HEK293 (cell line): Measurements from ENCODE around the gene AIG1.

Experiments used
- CTCF ChIA-PET: fragments of 350-600 bp; formaldehyde crosslinking; extraction: SDS; loops from one replicate; lab custom pipeline; 2021; ENCODE audit warnings: antibody characterized with exemption; lab: Yijun Ruan, JAX
- POLR2A ChIA-PET: fragments of 300-600 bp; formaldehyde crosslinking; extraction: SDS; loops from one replicate; lab custom pipeline; 2020; ENCODE audit warnings: antibody characterized with exemption, inconsistent platforms; lab: Yijun Ruan, JAX
- H3K27ac ChIP-seq: fragments of 200-500 bp; sonication (Bioruptor generic); 2 replicates; pipeline ENCODE4 v1.5.1; 2014; ENCODE audit warnings: low read depth, low read length, control low read depth, inconsistent platforms; ENCODE audit errors: extremely low read depth
- H3K36me3 ChIP-seq, 2 experiments: fragments of 200-500 bp in 1 of 2; sonication (Bioruptor generic) in 1 of 2; 1 replicate in 1 of 2; 2 replicates in 1 of 2; pipeline ENCODE4 v1.5.1; 2014 to 2017; ENCODE audit warnings: inconsistent platforms in 2 of 2, low read length in 2 of 2; ENCODE audit not compliant: control insufficient read depth in 2 of 2, insufficient read depth in 1 of 2
- H3K4me1 ChIP-seq: fragments of 200-500 bp; sonication (Bioruptor generic); 2 replicates; pipeline ENCODE4 v1.5.1; 2014; ENCODE audit warnings: mild to moderate bottlenecking, low read length, inconsistent platforms; ENCODE audit not compliant: control insufficient read depth, insufficient read depth
- H3K4me3 ChIP-seq: 2 replicates; pipeline ENCODE4 v1.5.1; 2011; ENCODE audit warnings: low read depth, mild to moderate bottlenecking, control low read depth, low read length, moderate library complexity
- H3K9me3 ChIP-seq: fragments of 200-500 bp; sonication (Bioruptor generic); 2 replicates; pipeline ENCODE4 v1.5.1; 2014; ENCODE audit warnings: low read depth, low read length, inconsistent platforms; ENCODE audit not compliant: control insufficient read depth, insufficient read depth
- HOXA7 ChIP-seq: sonication (generic); formaldehyde crosslinking; IDR thresholded peaks from 2 replicates; pipeline ENCODE4 v1.8.1; 2022; ENCODE audit warnings: missing genetic modification reagents, borderline replicate concordance
- OVOL3 ChIP-seq: fragments of 450-650 bp; formaldehyde crosslinking; IDR thresholded peaks from 2 replicates; pipeline ENCODE4 v1.5.1; 2016; ENCODE audit warnings: missing biosample characterization, missing genetic modification characterization
- RBAK ChIP-seq: fragments of 450-650 bp; formaldehyde crosslinking; IDR thresholded peaks from 2 replicates; pipeline ENCODE4 v1.5.1; 2016; ENCODE audit warnings: missing biosample characterization, missing genetic modification characterization
- ZFHX2 ChIP-seq: fragments of 450-650 bp; formaldehyde crosslinking; conservative IDR thresholded peaks from 2 replicates; pipeline ENCODE4 v1.5.1; 2016; ENCODE audit warnings: missing biosample characterization, missing genetic modification characterization
- ZFP41 ChIP-seq: fragments of 450-650 bp; formaldehyde crosslinking; IDR thresholded peaks from 2 replicates; pipeline ENCODE4 v1.5.1; 2016; ENCODE audit warnings: missing biosample characterization, missing genetic modification characterization, borderline replicate concordance
- ZIC2 ChIP-seq: fragments of 450-650 bp; formaldehyde crosslinking; IDR thresholded peaks from 2 replicates; pipeline ENCODE4 v1.5.1; 2016; ENCODE audit warnings: missing biosample characterization, missing genetic modification characterization
- ZNF138 ChIP-seq: fragments of 450-650 bp; formaldehyde crosslinking; IDR thresholded peaks from 2 replicates; pipeline ENCODE4 v1.5.1; 2016; ENCODE audit warnings: missing biosample characterization, missing genetic modification characterization, borderline replicate concordance
- ZNF169 ChIP-seq: fragments of 450-650 bp; formaldehyde crosslinking; IDR thresholded peaks from 2 replicates; pipeline ENCODE4 v1.5.1; 2016; ENCODE audit warnings: missing biosample characterization, missing genetic modification characterization
- ZNF184 ChIP-seq: fragments of 450-650 bp; IDR thresholded peaks from 2 replicates; pipeline ENCODE4 v1.5.1; 2018; ENCODE audit warnings: missing biosample characterization, mild to moderate bottlenecking, missing genetic modification characterization
- ZNF2 ChIP-seq: fragments of 450-650 bp; formaldehyde crosslinking; IDR thresholded peaks from 2 replicates; pipeline ENCODE4 v1.5.1; 2016; ENCODE audit warnings: missing biosample characterization, missing genetic modification characterization
- ZNF366 ChIP-seq: fragments of 450-650 bp; formaldehyde crosslinking; conservative IDR thresholded peaks from 2 replicates; pipeline ENCODE4 v1.5.1; 2016; ENCODE audit warnings: missing biosample characterization, missing genetic modification characterization
- ZNF423 ChIP-seq: fragments of 450-650 bp; formaldehyde crosslinking; IDR thresholded peaks from 2 replicates; pipeline ENCODE4 v1.5.1; 2016; ENCODE audit warnings: missing biosample characterization, missing genetic modification characterization
- ZNF48 ChIP-seq: fragments of 450-650 bp; formaldehyde crosslinking; IDR thresholded peaks from 2 replicates; pipeline ENCODE4 v1.5.1; 2016; ENCODE audit warnings: missing biosample characterization, missing genetic modification characterization
- ZNF555 ChIP-seq: fragments of 450-650 bp; formaldehyde crosslinking; conservative IDR thresholded peaks from 2 replicates; pipeline ENCODE4 v1.5.1; 2017; ENCODE audit warnings: missing biosample characterization, mild to moderate bottlenecking, missing genetic modification characterization, inconsistent platforms
- ZNF561 ChIP-seq: fragments of 450-650 bp; IDR thresholded peaks from 2 replicates; pipeline ENCODE4 v1.5.1; 2018; ENCODE audit warnings: missing biosample characterization, missing genetic modification characterization, borderline replicate concordance
- ZNF621 ChIP-seq: fragments of 450-650 bp; formaldehyde crosslinking; IDR thresholded peaks from 2 replicates; pipeline ENCODE4 v1.5.1; 2017; ENCODE audit warnings: missing biosample characterization, missing genetic modification characterization
- ZNF626 ChIP-seq: fragments of 450-650 bp; sonication (Bioruptor Pico); formaldehyde crosslinking; IDR thresholded peaks from 2 replicates; pipeline ENCODE4 v1.5.1; 2018; ENCODE audit warnings: missing biosample characterization, missing genetic modification characterization, inconsistent platforms
- ZNF701 ChIP-seq: fragments of 450-650 bp; formaldehyde crosslinking; IDR thresholded peaks from 2 replicates; pipeline ENCODE4 v1.5.1; 2016; ENCODE audit warnings: missing biosample characterization, missing genetic modification characterization
- ZNF768 ChIP-seq: fragments of 450-650 bp; formaldehyde crosslinking; IDR thresholded peaks from 2 replicates; pipeline ENCODE4 v1.5.1; 2018; ENCODE audit warnings: missing biosample characterization, mild to moderate bottlenecking, missing genetic modification characterization
- ZSCAN16 ChIP-seq: fragments of 450-650 bp; formaldehyde crosslinking; IDR thresholded peaks from 2 replicates; pipeline ENCODE4 v1.5.1; 2016; ENCODE audit warnings: missing biosample characterization, missing genetic modification characterization
- TF ChIP-seq, protein P1 (sequence below): fragments of 450-650 bp; formaldehyde crosslinking; IDR thresholded peaks from 2 replicates; pipeline ENCODE4 v1.5.1; 2016; ENCODE audit warnings: missing biosample characterization, missing genetic modification characterization
- TF ChIP-seq, protein P2 (sequence below): fragments of 450-650 bp; formaldehyde crosslinking; IDR thresholded peaks from 2 replicates; pipeline ENCODE4 v1.5.1; 2016; ENCODE audit warnings: missing biosample characterization, missing genetic modification characterization, borderline replicate concordance
- TF ChIP-seq, protein P3 (sequence below): fragments of 450-650 bp; formaldehyde crosslinking; IDR thresholded peaks from 2 replicates; pipeline ENCODE4 v1.5.1; 2016; ENCODE audit warnings: missing biosample characterization, missing genetic modification characterization
- TF ChIP-seq, protein P4 (sequence below): fragments of 450-650 bp; formaldehyde crosslinking; IDR thresholded peaks from 2 replicates; pipeline ENCODE4 v1.5.1; 2016; ENCODE audit warnings: missing biosample characterization, missing genetic modification characterization
- TF ChIP-seq, protein P5 (sequence below): fragments of 450-650 bp; formaldehyde crosslinking; conservative IDR thresholded peaks from 2 replicates; pipeline ENCODE4 v1.5.1; 2016; ENCODE audit warnings: low read depth, missing biosample characterization, missing genetic modification characterization

Gene AIG1

DNA sequence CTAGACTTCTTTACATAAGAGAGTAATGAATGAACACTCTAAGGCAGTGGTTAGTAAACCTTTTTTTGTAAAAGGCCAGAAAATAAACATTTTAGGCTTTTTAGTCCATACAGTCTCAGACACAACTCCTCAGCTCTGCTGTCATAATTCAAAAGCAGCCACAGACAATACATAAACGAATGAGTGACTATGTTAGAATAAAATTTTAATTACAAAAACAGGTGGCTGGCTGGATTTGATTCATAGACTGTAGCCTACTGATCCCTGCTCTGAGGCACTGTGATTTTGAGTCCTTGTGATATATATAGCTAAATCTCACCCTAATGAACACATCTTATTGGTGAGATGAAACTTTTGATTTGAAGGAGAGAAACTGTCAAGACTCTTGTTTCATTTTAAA lies 155.1 kb downstream of the AIG1 start:
- Histone ChIP-seq H3K4me1 (no peaks in the 10 kb centered on the region), H3K4me3 (no peak overlapping the region), H3K36me3 (no peaks in the 10 kb centered on the region), H3K27ac (no peak overlapping the region), H3K9me3 (no peaks in the 10 kb centered on the region)
- TF ChIP-seq ZFHX2 (tag by site-specific recombination) (no peak), ZIC2 (no peak), ZNF2 (tag by site-specific recombination) (no peak), ZNF48 (tag by site-specific recombination) (no peak), ZNF138 (no peak), ZNF768 (no peak), ZSCAN16 (tag by site-specific recombination) (no peak), ZNF169 (tag by site-specific recombination) (no peak), ZNF626 (tag by site-specific recombination) (no peak), OVOL3 (tag by site-specific recombination) (no peak), ZNF621 (tag by site-specific recombination) (no peak), ZFP41 (tag by site-specific recombination) (no peak), ZNF701 (no peak), ZNF366 (tag by site-specific recombination) (no peak), ZNF561 (tag by site-specific recombination) (no peak), ZNF184 (no peak)
- TF ChIP-seq, protein P1, sequence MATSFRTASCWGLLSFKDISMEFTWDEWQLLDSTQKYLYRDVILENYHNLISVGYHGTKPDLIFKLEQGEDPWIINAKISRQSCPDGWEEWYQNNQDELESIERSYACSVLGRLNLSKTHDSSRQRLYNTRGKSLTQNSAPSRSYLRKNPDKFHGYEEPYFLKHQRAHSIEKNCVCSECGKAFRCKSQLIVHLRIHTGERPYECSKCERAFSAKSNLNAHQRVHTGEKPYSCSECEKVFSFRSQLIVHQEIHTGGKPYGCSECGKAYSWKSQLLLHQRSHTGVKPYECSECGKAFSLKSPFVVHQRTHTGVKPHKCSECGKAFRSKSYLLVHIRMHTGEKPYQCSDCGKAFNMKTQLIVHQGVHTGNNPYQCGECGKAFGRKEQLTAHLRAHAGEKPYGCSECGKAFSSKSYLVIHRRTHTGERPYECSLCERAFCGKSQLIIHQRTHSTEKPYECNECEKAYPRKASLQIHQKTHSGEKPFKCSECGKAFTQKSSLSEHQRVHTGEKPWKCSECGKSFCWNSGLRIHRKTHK: no peak
- TF ChIP-seq, protein P2, sequence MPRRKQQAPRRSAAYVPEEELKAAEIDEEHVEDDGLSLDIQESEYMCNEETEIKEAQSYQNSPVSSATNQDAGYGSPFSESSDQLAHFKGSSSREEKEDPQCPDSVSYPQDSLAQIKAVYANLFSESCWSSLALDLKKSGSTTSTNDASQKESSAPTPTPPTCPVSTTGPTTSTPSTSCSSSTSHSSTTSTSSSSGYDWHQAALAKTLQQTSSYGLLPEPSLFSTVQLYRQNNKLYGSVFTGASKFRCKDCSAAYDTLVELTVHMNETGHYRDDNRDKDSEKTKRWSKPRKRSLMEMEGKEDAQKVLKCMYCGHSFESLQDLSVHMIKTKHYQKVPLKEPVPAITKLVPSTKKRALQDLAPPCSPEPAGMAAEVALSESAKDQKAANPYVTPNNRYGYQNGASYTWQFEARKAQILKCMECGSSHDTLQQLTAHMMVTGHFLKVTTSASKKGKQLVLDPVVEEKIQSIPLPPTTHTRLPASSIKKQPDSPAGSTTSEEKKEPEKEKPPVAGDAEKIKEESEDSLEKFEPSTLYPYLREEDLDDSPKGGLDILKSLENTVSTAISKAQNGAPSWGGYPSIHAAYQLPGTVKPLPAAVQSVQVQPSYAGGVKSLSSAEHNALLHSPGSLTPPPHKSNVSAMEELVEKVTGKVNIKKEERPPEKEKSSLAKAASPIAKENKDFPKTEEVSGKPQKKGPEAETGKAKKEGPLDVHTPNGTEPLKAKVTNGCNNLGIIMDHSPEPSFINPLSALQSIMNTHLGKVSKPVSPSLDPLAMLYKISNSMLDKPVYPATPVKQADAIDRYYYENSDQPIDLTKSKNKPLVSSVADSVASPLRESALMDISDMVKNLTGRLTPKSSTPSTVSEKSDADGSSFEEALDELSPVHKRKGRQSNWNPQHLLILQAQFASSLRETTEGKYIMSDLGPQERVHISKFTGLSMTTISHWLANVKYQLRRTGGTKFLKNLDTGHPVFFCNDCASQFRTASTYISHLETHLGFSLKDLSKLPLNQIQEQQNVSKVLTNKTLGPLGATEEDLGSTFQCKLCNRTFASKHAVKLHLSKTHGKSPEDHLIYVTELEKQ (tag by site-specific recombination): no peak
- TF ChIP-seq, protein P3, sequence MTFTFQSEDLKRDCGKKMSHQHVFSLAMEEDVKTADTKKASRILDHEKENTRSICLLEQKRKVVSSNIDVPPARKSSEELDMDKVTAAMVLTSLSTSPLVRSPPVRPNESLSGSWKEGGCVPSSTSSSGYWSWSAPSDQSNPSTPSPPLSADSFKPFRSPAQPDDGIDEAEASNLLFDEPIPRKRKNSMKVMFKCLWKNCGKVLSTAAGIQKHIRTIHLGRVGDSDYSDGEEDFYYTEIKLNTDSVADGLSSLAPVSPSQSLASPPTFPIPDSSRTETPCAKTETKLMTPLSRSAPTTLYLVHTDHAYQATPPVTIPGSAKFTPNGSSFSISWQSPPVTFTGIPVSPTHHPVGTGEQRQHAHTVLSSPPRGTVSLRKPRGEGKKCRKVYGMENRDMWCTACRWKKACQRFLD: no peak
- TF ChIP-seq, protein P4, sequence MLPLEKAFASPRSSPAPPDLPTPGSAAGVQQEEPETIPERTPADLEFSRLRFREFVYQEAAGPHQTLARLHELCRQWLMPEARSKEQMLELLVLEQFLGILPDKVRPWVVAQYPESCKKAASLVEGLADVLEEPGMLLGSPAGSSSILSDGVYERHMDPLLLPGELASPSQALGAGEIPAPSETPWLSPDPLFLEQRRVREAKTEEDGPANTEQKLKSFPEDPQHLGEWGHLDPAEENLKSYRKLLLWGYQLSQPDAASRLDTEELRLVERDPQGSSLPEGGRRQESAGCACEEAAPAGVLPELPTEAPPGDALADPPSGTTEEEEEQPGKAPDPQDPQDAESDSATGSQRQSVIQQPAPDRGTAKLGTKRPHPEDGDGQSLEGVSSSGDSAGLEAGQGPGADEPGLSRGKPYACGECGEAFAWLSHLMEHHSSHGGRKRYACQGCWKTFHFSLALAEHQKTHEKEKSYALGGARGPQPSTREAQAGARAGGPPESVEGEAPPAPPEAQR: no peak
- ChIA-PET POLR2A (no interaction called here), CTCF (no interaction called here)

DNA sequence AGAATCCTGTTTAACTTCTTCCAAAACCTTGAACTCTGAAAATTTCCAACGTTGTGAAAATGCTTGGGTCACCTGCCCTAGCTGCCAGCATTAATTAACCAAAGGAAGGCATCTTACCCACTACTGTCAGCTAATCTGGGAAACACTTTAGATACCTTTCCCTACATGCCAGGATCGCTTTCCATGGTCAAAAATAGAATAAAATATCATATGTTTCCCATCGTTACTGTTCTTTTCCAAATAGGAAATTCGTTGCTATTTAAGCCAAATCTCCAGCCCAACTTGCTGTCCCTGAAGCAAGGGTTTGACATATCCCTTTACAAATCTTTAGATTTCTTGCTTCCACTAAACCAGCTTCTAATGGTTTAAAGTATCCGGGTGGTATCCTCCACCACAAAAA lies 157.5 kb downstream of the AIG1 start:
- POLR2A ChIA-PET: no interaction called here
- no peaks in the 10 kb centered on the region for H3K4me1 ChIP-seq
- H3K9me3 ChIP-seq: no peaks in the 10 kb centered on the region
- CTCF ChIA-PET: no interaction called here
- no peak for TF ChIP-seq HOXA7 (CRISPR knock-in tag)
- no peak for TF ChIP-seq ZNF423
- no peak for TF ChIP-seq ZNF555 (tag by site-specific recombination)
- TF ChIP-seq RBAK (tag by site-specific recombination): no peak
- TF ChIP-seq, protein P5, sequence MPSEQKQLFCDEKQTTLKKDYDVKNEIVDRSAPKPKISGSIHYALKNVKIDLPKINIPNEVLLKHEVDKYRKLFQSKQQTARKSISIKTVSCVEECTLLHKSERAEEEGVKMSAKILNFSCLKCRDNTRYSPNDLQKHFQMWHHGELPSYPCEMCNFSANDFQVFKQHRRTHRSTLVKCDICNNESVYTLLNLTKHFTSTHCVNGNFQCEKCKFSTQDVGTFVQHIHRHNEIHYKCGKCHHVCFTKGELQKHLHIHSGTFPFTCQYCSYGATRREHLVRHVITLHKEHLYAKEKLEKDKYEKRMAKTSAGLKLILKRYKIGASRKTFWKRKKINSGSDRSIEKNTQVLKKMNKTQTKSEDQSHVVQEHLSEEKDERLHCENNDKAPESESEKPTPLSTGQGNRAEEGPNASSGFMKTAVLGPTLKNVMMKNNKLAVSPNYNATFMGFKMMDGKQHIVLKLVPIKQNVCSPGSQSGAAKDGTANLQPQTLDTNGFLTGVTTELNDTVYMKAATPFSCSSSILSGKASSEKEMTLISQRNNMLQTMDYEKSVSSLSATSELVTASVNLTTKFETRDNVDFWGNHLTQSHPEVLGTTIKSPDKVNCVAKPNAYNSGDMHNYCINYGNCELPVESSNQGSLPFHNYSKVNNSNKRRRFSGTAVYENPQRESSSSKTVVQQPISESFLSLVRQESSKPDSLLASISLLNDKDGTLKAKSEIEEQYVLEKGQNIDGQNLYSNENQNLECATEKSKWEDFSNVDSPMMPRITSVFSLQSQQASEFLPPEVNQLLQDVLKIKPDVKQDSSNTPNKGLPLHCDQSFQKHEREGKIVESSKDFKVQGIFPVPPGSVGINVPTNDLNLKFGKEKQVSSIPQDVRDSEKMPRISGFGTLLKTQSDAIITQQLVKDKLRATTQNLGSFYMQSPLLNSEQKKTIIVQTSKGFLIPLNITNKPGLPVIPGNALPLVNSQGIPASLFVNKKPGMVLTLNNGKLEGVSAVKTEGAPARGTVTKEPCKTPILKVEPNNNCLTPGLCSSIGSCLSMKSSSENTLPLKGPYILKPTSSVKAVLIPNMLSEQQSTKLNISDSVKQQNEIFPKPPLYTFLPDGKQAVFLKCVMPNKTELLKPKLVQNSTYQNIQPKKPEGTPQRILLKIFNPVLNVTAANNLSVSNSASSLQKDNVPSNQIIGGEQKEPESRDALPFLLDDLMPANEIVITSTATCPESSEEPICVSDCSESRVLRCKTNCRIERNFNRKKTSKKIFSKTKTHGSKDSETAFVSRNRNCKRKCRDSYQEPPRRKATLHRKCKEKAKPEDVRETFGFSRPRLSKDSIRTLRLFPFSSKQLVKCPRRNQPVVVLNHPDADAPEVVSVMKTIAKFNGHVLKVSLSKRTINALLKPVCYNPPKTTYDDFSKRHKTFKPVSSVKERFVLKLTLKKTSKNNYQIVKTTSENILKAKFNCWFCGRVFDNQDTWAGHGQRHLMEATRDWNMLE (tag by site-specific recombination): no peak
- no peak overlapping the region for H3K27ac ChIP-seq
- H3K4me3 ChIP-seq: no peak overlapping the region
- no peaks in the 10 kb centered on the region for H3K36me3 ChIP-seq
